ENCODE results near the gene KIF5A.

Gene KIF5A

DNA sequence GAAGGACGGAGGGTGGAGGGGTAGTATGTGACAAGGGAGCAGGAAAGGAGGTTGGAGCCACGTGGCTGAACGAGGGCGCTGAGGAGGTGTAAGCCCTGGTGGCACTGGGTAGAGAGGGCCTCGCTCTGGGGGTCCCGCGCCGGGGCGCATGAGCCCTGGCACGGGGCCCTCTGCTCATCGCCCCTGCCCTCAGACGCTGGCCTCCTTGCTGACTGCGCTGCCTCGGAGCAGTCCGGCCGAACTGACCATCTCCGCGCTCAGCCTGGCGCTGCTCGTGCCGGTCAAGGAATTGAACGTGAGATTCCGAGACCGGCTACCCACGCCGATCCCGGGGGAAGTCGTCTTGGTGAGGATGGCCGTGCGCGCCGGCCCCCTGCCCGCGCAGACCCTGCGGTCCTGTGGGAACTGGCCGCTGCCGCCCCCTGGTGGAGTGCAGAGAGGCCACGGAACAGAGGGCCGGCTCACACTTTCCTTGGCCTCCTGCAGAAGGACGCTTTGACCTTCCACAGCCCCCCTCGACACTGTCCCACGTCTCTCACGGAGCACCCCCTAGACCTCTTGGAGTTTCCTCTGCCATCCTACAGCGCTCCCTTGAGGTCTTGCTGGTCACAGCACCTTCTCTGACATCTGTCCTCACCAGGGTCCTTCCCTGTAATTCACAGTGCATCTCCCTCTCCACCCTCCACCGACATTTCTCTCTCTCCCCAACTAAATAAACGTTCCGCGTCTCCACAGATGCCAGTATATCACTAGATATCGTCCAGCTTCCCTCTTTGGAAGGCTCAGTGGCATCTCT, 71.9 kb downstream of the KIF5A start:
- peak; percentile 70 for DNase-seq

DNA sequence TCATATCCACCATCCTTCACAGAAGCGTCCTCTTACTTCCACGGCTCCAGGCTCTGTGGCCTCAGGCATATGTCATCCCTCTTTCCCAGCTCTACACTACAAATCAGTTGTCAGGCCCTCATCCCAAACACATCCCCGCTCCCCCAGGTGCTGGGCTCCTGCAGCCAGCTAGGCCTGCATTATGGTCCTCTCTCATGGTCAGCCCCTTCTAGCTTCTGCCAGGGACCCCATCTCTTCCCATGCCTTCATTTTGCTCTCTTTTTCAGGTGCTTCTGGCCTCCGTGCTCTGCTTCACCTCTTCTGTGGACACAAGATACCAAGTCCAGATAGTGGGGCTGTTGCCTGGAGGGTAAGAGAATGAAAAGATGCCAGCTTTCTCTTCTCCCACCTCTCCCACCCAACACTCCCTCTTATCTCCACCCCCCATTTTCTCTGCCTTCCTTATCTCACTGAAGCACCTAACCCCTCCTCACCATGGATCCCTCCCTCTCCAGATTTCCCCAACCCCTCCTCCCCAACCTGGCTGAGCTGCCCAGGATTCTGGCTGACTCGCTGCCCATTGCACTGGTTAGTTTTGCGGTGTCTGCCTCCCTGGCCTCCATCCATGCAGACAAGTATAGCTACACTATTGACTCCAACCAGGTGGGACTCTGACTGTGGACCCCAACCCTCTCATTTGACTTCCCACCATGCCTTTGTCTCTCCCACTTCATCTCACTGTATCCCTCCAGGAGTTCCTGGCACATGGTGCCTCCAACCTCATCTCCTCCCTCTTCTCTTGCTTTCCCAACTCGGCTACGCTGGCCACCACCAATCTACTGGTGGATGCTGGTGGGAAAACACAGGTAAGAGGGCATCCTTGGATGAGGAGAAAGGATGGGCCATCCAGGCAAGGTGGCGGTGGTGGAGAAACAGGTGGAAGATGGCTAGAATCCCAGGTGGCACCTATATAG, 72.7 kb downstream of the KIF5A start:
- no peak for DNase-seq

DNA sequence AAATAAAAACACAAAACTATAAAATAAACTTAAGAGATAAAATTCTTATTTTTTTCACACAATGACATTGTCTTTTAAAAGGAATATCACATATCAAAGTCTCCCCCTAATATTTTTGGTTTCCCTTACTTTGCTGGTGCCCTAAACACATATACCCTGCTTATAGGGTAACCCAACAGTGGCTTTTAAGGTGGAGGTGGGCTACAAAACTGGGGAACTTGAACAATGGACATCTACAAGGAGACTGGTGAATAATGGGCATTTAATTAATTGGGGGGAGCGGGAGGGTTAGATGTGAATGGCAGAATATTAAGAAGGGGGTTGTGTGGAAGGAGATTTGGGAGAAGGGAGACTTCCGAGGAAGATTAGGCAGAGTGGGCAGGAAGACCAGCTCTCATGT, 73.5 kb downstream of the KIF5A start:
- DNase-seq = no peak

- no peak for DNase-seq
Observed at GRCh38 chr12:57623811-57624390, 74.1 kb downstream of the KIF5A start.

GRCh38 chr12:57624441-57625220, 74.8 kb downstream of the KIF5A start:
- no peak for DNase-seq

DNA sequence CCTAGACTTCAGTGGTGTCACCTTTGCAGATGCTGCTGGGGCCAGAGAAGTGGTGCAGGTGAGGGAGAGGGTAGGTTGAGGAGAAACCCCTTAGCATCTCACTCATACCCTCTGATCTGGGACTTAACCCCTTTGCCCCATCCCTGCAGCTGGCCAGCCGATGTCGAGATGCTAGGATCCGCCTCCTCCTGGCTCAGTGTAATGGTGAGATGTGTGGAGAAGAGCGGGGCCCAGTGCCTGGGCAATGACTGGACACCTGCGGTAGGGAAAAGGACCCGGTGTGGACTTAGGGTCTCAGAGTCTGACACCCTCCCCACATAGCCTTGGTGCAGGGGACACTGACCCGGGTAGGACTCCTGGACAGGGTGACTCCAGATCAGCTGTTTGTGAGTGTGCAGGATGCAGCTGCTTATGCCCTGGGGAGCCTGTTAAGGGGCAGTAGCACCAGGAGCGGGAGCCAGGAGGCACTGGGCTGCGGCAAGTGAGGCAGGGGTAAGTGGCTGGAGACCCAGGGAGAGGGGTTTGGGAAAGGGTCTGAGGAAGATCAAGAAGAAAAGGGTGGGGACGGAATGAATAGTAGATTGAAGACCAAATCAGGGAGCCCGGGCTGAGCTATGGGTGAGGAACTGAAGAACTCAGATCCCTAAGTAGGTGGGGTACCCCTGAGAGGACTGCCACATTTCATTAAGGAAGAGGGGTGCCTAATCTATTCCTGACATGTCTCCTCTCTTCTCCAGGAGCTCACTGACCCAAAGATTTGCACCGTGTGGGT, 75.6 kb downstream of the KIF5A start:
- DNase-seq = no peak

GRCh38 chr12:57626111-57626920, 76.5 kb downstream of the KIF5A start:
- DNase-seq = no peak

GRCh38 chr12:57626921-57627445, 77.1 kb downstream of the KIF5A start:
- no peak for DNase-seq

GRCh38 chr12:57627501-57628279, 77.8 kb downstream of the KIF5A start:
- no peak for DNase-seq

DNA sequence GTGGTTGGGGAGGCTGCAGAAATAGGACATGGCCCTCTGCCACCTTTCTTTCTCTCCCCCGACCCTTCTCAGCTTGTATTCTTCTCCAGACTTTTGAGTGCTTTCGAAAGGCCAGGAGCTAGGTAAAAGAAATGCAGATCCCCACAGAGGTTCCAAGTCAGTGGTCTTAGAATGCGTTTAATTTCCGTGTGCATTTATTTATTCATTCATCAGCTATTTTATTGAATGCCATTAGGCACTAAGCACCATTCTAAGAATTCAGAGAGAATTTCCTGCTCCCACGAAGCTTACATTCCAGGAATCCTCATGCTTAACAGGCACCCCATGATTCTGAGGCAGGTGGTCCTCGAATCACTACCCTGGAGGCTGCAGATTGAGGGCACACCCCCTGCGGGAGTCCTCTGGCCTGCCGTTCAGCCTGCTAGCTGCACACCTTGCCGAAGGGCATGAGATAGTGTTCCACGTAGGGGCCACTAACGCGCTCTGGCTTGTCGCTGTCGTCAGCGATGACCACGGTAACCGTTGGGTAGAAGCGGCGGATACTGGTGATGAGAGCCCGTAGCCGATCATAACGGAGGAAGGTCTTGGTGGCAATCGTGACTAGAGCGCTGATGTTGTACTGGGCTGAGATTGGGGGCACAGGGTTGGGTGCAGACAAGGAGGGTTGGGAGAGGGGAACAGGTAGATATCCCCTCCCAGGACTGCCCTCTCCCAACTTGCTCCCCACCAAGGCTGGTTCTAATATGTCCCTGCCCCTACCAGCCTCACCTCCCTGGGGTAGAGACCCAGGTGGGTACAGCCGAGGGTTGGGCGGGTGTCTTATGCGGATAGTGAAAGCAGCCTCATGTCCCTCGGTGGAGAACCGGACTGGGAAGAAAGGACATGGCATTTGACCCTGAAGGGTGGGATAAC, 78.7 kb downstream of the KIF5A start:
- DNase-seq = no peak

GRCh38 chr12:57629897-57630471, 80.1 kb downstream of the KIF5A start:
- no peak for DNase-seq

DNA sequence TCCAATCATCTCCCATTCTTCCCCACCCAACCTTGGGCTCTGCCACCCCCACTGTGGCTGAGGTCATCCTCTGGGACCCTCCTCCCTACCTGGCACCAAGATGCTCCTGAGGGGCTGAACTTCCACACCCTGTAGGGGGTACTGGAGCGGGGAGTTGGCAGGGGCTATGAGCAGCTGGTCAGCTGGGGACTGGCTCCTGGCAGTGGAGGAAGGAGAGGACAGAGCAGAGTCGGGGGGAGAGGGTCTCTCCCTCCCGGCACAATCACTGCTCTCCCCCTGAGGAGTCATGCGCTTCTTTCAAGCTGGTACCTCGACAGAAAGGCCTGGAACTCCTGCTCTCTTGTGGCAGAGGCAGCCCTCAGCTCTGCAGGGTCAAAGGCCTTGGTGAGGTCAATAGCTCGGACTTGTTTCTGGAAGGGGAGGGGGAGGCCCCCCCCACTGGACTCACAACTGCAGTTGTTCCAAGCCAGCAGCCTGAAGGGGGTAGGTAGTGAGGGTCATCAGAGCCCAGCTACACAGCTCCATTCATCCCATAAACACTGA, 81.1 kb downstream of the KIF5A start:
- DNase-seq = no peak

DNA sequence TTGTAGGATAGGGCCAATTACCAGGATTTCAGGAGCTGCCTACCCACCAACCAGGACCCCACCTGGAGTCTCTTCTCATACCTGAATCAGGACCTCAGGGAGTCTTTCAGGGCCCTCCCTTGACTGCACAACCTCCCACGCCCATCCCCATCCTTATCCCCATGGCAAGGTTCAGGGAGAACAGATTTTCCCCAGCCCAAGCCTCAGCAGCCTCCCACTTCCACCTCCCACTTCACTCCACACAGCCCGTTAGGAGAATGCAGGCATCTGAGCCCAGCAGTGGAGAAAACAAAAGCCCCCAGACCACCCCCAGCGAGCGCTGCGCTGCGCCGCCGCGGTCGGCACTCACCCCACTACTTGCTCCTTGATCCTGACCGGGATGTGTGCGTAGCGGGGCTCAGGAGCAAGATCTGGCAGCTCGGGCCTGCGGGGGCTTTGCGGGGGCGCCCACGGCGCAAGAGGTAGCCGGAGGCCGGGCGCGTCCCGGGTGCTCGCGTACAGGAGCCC, 81.8 kb downstream of the KIF5A start:
- DNase-seq = no peak

- DNase-seq = peak; percentile 28
Observed at GRCh38 chr12:57632073-57632957, 82.5 kb downstream of the KIF5A start.

DNA sequence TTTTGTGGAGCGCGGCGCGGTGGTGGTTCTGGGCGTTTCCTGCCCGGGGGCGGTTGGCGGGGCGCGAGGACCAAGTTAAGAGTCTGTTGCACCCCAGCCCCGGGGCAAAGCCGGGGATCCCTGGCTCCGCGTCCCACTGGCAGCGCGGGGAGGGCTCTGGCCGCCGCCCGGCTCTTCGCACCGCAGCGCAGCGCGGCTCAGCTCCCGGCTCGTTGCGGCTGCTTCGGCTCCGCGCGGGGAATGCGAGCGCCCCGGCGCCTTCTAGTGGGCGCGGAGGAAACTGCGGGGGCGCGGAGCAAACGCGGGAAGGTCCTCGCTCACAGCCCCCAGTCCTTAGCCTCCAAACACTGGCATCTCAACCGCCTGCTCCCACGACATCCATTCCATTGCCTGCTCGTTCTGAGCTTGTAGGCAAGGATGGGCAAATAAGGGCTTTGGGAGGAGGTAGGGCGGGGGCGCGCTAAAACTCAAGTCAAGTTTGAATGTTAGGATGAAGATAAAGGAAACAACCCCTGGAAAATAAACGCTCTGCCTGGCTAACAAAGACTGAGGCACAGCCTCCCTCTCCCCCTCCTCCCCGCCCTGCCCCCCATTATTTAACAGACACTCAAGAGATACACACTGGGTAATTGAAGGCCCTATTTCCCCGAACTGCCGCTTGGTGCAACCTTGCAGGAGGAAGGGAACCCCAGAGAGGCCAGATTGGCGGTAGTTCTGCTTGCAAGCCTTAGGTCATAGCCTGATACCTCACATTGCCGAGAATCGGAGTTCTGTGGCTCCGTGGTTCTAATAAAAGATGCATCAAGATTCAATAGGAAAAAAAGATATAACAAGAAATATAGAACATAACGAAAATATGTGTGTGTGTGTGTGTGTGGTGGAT, 83.4 kb downstream of the KIF5A start, which contains the start of gene B4GALNT1:
Gene B4GALNT1 (minus strand): TSS at position 244 of the 883 bp plus-strand sequence. CDS start 1,069 bp downstream, outside the sequence.
- DNase-seq = peak; percentile 65
